GM06990 (cell line): ENCODE measurements around the gene STOX1.

Source experiments
- DNase-seq: peaks from one replicate; pipeline ENCODE4 v3.0.0-alpha.2; 2011; ENCODE audit not compliant: insufficient read length; ENCODE audit errors: extremely low read depth
- H3K27me3 ChIP-seq: replicated peaks from 2 replicates; pipeline ENCODE4 v1.6.0; 2011; ENCODE audit warnings: low read length; ENCODE audit not compliant: control insufficient read depth, insufficient read depth
- H3K36me3 ChIP-seq: 2 replicates; pipeline ENCODE4 v1.5.1; 2011; ENCODE audit warnings: low read length; ENCODE audit not compliant: control insufficient read depth, insufficient read depth
- H3K4me3 ChIP-seq: replicated peaks from 2 replicates; pipeline ENCODE4 v1.5.1; 2011; ENCODE audit warnings: low read depth, mild to moderate bottlenecking, control low read depth, low read length
- TF ChIP-seq, protein P1 (sequence below): IDR thresholded peaks from 2 replicates; pipeline ENCODE4 v1.5.1; 2011; ENCODE audit warnings: low read length, control low read depth, mild to moderate bottlenecking, inconsistent platforms; ENCODE audit not compliant: insufficient read depth, poor library complexity, severe bottlenecking

Gene STOX1

GRCh38 chr10:68879628-68880027 is 52.3 kb downstream of the STOX1 start:
- no peak for DNase-seq
- no peaks in the 10 kb centered on the region for H3K36me3 ChIP-seq
- TF ChIP-seq, protein P1, sequence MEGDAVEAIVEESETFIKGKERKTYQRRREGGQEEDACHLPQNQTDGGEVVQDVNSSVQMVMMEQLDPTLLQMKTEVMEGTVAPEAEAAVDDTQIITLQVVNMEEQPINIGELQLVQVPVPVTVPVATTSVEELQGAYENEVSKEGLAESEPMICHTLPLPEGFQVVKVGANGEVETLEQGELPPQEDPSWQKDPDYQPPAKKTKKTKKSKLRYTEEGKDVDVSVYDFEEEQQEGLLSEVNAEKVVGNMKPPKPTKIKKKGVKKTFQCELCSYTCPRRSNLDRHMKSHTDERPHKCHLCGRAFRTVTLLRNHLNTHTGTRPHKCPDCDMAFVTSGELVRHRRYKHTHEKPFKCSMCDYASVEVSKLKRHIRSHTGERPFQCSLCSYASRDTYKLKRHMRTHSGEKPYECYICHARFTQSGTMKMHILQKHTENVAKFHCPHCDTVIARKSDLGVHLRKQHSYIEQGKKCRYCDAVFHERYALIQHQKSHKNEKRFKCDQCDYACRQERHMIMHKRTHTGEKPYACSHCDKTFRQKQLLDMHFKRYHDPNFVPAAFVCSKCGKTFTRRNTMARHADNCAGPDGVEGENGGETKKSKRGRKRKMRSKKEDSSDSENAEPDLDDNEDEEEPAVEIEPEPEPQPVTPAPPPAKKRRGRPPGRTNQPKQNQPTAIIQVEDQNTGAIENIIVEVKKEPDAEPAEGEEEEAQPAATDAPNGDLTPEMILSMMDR, result no peak
- no peaks in the 10 kb centered on the region for H3K27me3 ChIP-seq
- H3K4me3 ChIP-seq, result no peak overlapping the region

- Histone ChIP-seq H3K36me3 (no peaks in the 10 kb centered on the region), H3K4me3 (no peak overlapping the region), H3K27me3 (no peaks in the 10 kb centered on the region)
- TF ChIP-seq, protein P1, result no peak
- no peak for DNase-seq
Measured at GRCh38 chr10:68880181-68880580, 52.9 kb downstream of the STOX1 start.

DNA sequence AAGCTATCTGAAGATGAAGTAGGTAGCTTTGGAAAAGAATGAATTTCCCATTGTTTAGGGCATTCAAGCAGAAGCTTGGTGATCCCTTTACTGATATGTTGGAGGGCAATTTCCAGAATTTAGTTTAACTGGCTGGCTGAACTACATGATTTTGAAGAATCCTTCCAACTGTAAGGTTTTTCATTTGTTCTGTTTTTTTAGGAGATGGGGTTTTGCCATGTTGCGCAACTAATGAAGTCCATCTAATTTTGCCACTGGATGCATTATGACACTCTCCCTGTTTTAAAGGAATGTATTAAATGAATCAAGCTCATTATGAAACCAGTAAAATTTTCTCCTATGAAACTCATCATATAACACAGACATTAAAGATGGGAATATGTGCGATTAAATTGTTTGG is 67.7 kb downstream of the STOX1 start:
- H3K27me3 ChIP-seq, result no peaks in the 10 kb centered on the region
- no peak overlapping the region for H3K4me3 ChIP-seq
- TF ChIP-seq, protein P1, result no peak
- no peaks in the 10 kb centered on the region for H3K36me3 ChIP-seq
- DNase-seq, result no peak

GRCh38 chr10:68897336-68897741 is 70.0 kb downstream of the STOX1 start:
- TF ChIP-seq, protein P1, result peak; percentile 40
- no peak overlapping the region for H3K4me3 ChIP-seq
- no peak for DNase-seq

DNA sequence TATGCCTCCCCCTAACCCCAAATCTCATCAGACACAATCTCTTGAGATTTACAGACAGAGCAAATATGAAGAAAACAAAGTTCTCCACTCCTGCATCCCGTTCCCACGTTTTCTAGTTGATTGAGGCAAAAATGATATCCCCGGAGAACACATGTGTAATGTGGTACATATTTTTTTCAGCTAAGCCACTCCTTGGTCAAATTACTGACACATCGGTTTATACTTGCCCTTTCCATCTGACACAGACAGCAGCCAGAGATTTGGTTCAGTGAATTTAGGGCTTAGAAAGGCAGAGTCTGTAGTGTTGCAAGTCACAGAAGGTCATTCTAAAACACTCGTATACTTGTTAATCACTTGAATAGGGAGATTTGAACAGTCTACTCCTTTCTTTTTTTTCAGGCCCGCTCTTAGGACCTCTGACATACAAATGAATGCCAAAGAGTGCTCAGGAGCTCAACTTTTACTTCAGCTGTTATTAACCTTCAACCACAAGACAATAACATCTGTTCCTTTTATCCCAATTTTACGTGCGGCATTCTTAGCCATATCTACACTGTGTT is 71.9 kb downstream of the STOX1 start:
- Histone ChIP-seq H3K27me3 (no peaks in the 10 kb centered on the region), H3K4me3 (no peak overlapping the region), H3K36me3 (no peaks in the 10 kb centered on the region)
- no peak for DNase-seq
- TF ChIP-seq, protein P1, result no peak

More at GRCh38 chr10:68897336-68897741, 70.0 kb downstream of the STOX1 start:
- H3K36me3 ChIP-seq, result no peaks in the 10 kb centered on the region
- no peaks in the 10 kb centered on the region for H3K27me3 ChIP-seq

GRCh38 chr10:68900427-68901104 is 73.2 kb downstream of the STOX1 start:
- peak overlapping the region; percentile 63 for H3K4me3 ChIP-seq
- DNase-seq, result peak; percentile 88
- TF ChIP-seq, protein P1, result no peak
- H3K36me3 ChIP-seq, result no peaks in the 10 kb centered on the region
- no peaks in the 10 kb centered on the region for H3K27me3 ChIP-seq
